GM12878 (cell line): ENCODE results near the gene PJA1. TPM values are rescaled to one million over a fixed set of nuclear protein-coding genes. Genes with fewer than 3 reads are reported as not detected.

Experiments
- ATAC-seq: fragments of 200-7000 bp; cut with Tn5 transposase; 3 replicates; pipeline ENCODE4 v1.9.1; 2020; ENCODE audit warnings: mild to moderate bottlenecking, moderate library complexity
- BruUV-seq: library from RNA; stranded (reverse); fragments of 400-500 nt; replicated peaks from 2 replicates; lab custom pipeline; 2021; lab: Mats Ljungman, UMichigan
- CTCF ChIA-PET: fragments of 300-600 bp; sonication (Branson Sonifier 250); formaldehyde crosslinking; extraction: SDS; loops from one replicate; lab custom pipeline; 2021; ENCODE audit warnings: inconsistent platforms; lab: Yijun Ruan, JAX
- POLR2A ChIA-PET: fragments of 350-600 bp; formaldehyde crosslinking; extraction: SDS; loops from one replicate; lab custom pipeline; 2021; ENCODE audit warnings: inconsistent platforms; lab: Charles Lee
- RAD21 ChIA-PET: fragments of 300-600 bp; sonication (Branson Sonifier 250); formaldehyde crosslinking; loops from one replicate; lab custom pipeline; 2023; ENCODE audit warnings: antibody characterized with exemption; ENCODE audit not compliant: unreplicated experiment; lab: Charles Lee
- SMC1A ChIA-PET: fragments of 300-600 bp; sonication (Branson Sonifier 250); formaldehyde crosslinking; loops from one replicate; lab custom pipeline; 2023; ENCODE audit not compliant: unreplicated experiment, uncharacterized antibody; lab: Charles Lee
- DNase-seq: peaks from one replicate; pipeline ENCODE4 v3.0.0-alpha.2; 2011; ENCODE audit warnings: low read depth, low spot score
- FAIRE-seq: peaks from 3 replicates; lab custom pipeline; 2011; peaks lifted over from hg19 to GRCh38; lab: Jason Lieb, UNC
- H2AFZ ChIP-seq: 2 replicates; pipeline ENCODE4 v1.6.0; 2011; ENCODE audit warnings: low read depth, low read length, control low read depth; ENCODE audit not compliant: control insufficient read depth
- H3K27ac ChIP-seq: 2 replicates; pipeline ENCODE4 v1.5.1; 2011; ENCODE audit warnings: control low read depth; ENCODE audit not compliant: control insufficient read depth, insufficient read depth
- H3K27me3 ChIP-seq, 2 experiments: replicated peaks in 1 of 2; 2 replicates each; pipeline versions ENCODE4 v1.6.0 to v1.6.1; 2011; ENCODE audit warnings: low read length in 1 of 2; ENCODE audit not compliant: control insufficient read depth in 2 of 2, insufficient read depth in 2 of 2
- H3K36me3 ChIP-seq, 2 experiments: 2 replicates each; pipeline ENCODE4 v1.5.1; 2011; ENCODE audit warnings: low read length in 1 of 2; ENCODE audit not compliant: control insufficient read depth in 2 of 2, insufficient read depth in 2 of 2
- H3K4me1 ChIP-seq: 2 replicates; pipeline ENCODE4 v1.6.1; 2011; ENCODE audit warnings: mild to moderate bottlenecking, low read length, moderate library complexity, mixed read lengths; ENCODE audit not compliant: control insufficient read depth, insufficient read depth
- H3K4me2 ChIP-seq: 2 replicates; pipeline ENCODE4 v1.6.0; 2011; ENCODE audit warnings: control low read depth; ENCODE audit not compliant: control insufficient read depth, insufficient read depth
- H3K4me3 ChIP-seq: fragments of 200-600 bp; sonication (generic); 2 replicates; pipeline ENCODE4 v1.5.1; 2016
- H3K79me2 ChIP-seq: 2 replicates; pipeline ENCODE4 v1.6.0; 2011; ENCODE audit warnings: low read length; ENCODE audit not compliant: control insufficient read depth, insufficient read depth
- H3K9ac ChIP-seq: 2 replicates; pipeline ENCODE4 v1.8.0; 2011; ENCODE audit warnings: low read length, control low read depth, mixed read lengths; ENCODE audit not compliant: control insufficient read depth, insufficient read depth
- H3K9me3 ChIP-seq: replicated peaks from 3 replicates; pipeline ENCODE4 v1.5.1; 2011; ENCODE audit warnings: mild to moderate bottlenecking, low read length; ENCODE audit not compliant: control insufficient read depth, insufficient read depth
- H4K20me1 ChIP-seq: 2 replicates; pipeline ENCODE4 v1.6.0; 2011; ENCODE audit not compliant: control insufficient read depth, insufficient read depth
- MYB ChIP-seq: fragments of 150-350 bp; IDR thresholded peaks from 2 replicates; pipeline ENCODE4 v1.6.1; 2014; ENCODE audit warnings: mild to moderate bottlenecking, low read depth, low read length, borderline replicate concordance
- NRF1 ChIP-seq: conservative IDR thresholded peaks from 2 replicates; pipeline ENCODE4 v1.6.1; 2011; ENCODE audit warnings: mild to moderate bottlenecking, low read depth, low read length, improper control_type of control experiment
- ZBTB4 ChIP-seq: fragments of 450-650 bp; formaldehyde crosslinking; IDR thresholded peaks from 2 replicates; pipeline ENCODE4 v1.4.0; 2022; ENCODE audit warnings: mild to moderate bottlenecking, moderate library complexity
- WGBS: methylation state at CpG from one replicate; pipeline ENCODE4 v1.1.6; 2016; ENCODE audit warnings: low lambda C conversion rate; ENCODE audit not compliant: insufficient replicate concordance, insufficient coverage; ENCODE audit errors: missing lambda C conversion rate; 5-methylcytosine and 5-hydroxymethylcytosine counted together
- in situ Hi-C: fragments of 300-500 bp; cut with MboI; formaldehyde crosslinking; loops from 9 replicates; pipeline ENCODE4 v1.14.3; 2018; ENCODE audit warnings: mixed read lengths
- intact Hi-C: fragments of 100-400 bp; cut with micrococcal nuclease; formaldehyde crosslinking; loops from one replicate; pipeline ENCODE4 v1.14.2; 2022; ENCODE audit not compliant: unreplicated experiment
- polyA plus RNA-seq, 11 experiments: library from polyadenylated mRNA; depleted of rRNA in 4 of 11; unstranded in 6 of 11; stranded (reverse) in 5 of 11; fragments of >200 nt; fragmentation: Nextera tagmentation in 4 of 11; fragmentation: Illumina TruSeq in 1 of 11; extraction: Ambion mirVana in 4 of 11; extraction: Trizol in 1 of 11; gene quantifications; 1 replicate in 1 of 11; 2 replicates in 10 of 11; pipeline versions ENCODE4 v1.2.1 to v1.2.3, GENCODE V29; 2011 to 2016; ENCODE audit warnings: inconsistent platforms in 2 of 11, missing spikeins in 2 of 11, low read depth in 1 of 11
- total RNA-seq, 4 experiments: library from RNA; depleted of rRNA in 3 of 4; stranded (reverse); fragments of >200 nt in 3 of 4; fragmentation: Illumina TruSeq in 1 of 4; extraction: Trizol in 1 of 4; gene quantifications; 2 replicates each; pipeline versions ENCODE4 v1.2.1 to v1.2.3, GENCODE V29; 2013 to 2021

PJA1 gene
- total and polyA plus RNA-seq, 10 of the 15 experiments (the other 5 are each of a cell fraction or from before 2014, with no cell fraction given): 5.2 to 19.5 (median 10.8) TPM

DNA sequence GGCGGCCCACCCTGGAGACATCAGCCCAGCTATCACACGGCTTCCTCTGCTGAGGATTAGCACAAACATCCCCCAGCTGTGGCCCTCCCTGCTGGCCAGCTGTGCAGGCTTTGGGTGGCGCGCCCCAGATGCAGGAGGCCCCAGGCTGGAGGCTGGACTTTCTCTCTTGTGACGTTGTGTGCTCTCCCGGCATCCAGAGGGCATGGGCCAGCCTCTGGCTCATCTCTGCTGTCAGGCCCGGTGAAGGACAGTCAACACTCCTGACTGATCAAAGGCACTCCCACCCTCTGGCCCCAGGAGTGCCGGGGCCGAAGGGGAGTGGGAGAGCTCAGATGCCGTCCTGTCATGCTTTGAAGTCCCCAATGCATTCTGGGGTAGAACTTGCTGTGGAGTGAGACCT, 29.9 kb upstream of the PJA1 start (continued):
- TF ChIP-seq MYB: no peak
- TF ChIP-seq ZBTB4 (CRISPR knock-in tag): no peak

GRCh38 chrX:69192603-69193002, 27.4 kb upstream of the PJA1 start:
- SMC1A ChIA-PET: no interaction called here
- Histone ChIP-seq H3K4me1 (no peaks in the 10 kb centered on the region), H3K4me2 (no peak overlapping the region), H3K9ac (no peak overlapping the region), H3K9me3 (no peaks in the 10 kb centered on the region)
- in situ Hi-C loops: no loop called here
- RAD21 ChIA-PET: no interaction called here
- no TSS peak for BruUV-seq
- POLR2A ChIA-PET: no interaction called here
- DNase-seq: no peak
- 10% methylated on average over 2 of the region's 2 CpGs for WGBS
- no peak for FAIRE-seq
- TF ChIP-seq NRF1: no peak
- TF ChIP-seq, all 136 proteins: peak for 0
- H3K4me3 ChIP-seq: no peak overlapping the region
- intact Hi-C loops: no loop called here
- H3K27me3 ChIP-seq: no peaks in the 10 kb centered on the region; a peak in 1 of 4 replicates
- ATAC-seq: no peak
- H3K27ac ChIP-seq: no peak overlapping the region
- no peaks in the 10 kb centered on the region for H4K20me1 ChIP-seq
- CTCF ChIA-PET: no interaction called here
- H3K36me3 ChIP-seq: no peaks in the 10 kb centered on the region
- H2AFZ ChIP-seq: no peak overlapping the region
- H3K79me2 ChIP-seq: no peaks in the 10 kb centered on the region
